Activated naive CD8-positive, alpha-beta T cell treated with anti-CD3 and anti-CD28 coated beads, Interleukin-2, amount 10 ng/mL, durations not matched to agents 7 days and 5 days (primary cell): Measurements from ENCODE around the gene SEMA4F. TPM values are rescaled to one million over a fixed set of nuclear protein-coding genes. Genes with fewer than 3 reads are reported as not detected.

ENCODE experiments used
- ATAC-seq: fragments of 150-1000 bp; cut with Tn5 transposase; one replicate; pipeline ENCODE4 v1.10.0; 2021; ENCODE audit warnings: low read depth, moderate library complexity
- POLR2A ChIA-PET: fragments of 350-600 bp; sonication (Branson Sonifier 250); formaldehyde crosslinking; loops from one replicate; lab custom pipeline; 2021; ENCODE audit warnings: antibody characterized with exemption; lab: Charles Lee
- DNase-seq: peaks from one replicate; pipeline ENCODE4 v3.0.0; 2021
- H3K27ac Mint-ChIP-seq: one replicate; pipeline ENCODE4 v1.8.0; 2022; ENCODE audit warnings: mild to moderate bottlenecking, mixed read lengths
- H3K27me3 Mint-ChIP-seq: one replicate; pipeline ENCODE4 v1.8.0; 2022; ENCODE audit warnings: mild to moderate bottlenecking, moderate library complexity, mixed read lengths
- H3K36me3 Mint-ChIP-seq: one replicate; pipeline ENCODE4 v1.8.0; 2021; ENCODE audit warnings: mild to moderate bottlenecking, mixed read lengths
- H3K4me1 Mint-ChIP-seq: one replicate; pipeline ENCODE4 v1.8.0; 2021; ENCODE audit warnings: mixed read lengths
- H3K4me3 Mint-ChIP-seq: one replicate; pipeline ENCODE4 v1.8.0; 2022; ENCODE audit warnings: mild to moderate bottlenecking, moderate library complexity, mixed read lengths
- H3K9me3 Mint-ChIP-seq: one replicate; pipeline ENCODE4 v1.8.0; 2021; ENCODE audit warnings: mixed read lengths
- total RNA-seq, 2 experiments: library from RNA; stranded (reverse); gene quantifications; one replicate each; pipeline ENCODE4 v1.2.3, GENCODE V29; 2021

Gene SEMA4F
- total RNA-seq, 2 experiments from 2014 or later: 9.6 to 11.1 TPM

DNA sequence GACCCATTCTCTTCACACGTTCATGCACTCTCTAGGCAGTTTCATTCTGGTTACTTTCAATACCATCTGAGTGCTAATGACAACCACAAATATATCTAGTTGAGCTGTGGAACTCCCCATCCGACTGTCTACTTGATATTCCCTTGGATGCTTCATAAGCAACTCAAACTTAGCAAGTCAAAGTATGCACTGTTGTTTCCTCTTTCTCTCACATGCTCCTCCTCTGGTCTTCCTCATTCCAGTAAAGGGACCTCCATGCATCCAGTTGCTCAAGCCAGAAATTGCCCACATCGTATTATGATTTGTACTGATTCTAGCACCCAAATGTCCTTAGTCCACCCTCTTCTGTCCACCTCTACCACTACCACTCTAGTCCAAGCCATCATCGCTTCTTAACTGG is 22.3 kb downstream of the SEMA4F start:
- H3K4me1 Mint-ChIP-seq: no peaks in the 10 kb centered on the region
- H3K27me3 Mint-ChIP-seq: no peaks in the 10 kb centered on the region
- ATAC-seq (no peak), DNase-seq (no peak)
- H3K9me3 Mint-ChIP-seq: no peaks in the 10 kb centered on the region
- H3K4me3 Mint-ChIP-seq: no peak overlapping the region
- no peak overlapping the region for H3K27ac Mint-ChIP-seq
- H3K36me3 Mint-ChIP-seq: peaks cover 7% of the 10 kb centered on the region
- POLR2A ChIA-PET: no interaction called here

DNA sequence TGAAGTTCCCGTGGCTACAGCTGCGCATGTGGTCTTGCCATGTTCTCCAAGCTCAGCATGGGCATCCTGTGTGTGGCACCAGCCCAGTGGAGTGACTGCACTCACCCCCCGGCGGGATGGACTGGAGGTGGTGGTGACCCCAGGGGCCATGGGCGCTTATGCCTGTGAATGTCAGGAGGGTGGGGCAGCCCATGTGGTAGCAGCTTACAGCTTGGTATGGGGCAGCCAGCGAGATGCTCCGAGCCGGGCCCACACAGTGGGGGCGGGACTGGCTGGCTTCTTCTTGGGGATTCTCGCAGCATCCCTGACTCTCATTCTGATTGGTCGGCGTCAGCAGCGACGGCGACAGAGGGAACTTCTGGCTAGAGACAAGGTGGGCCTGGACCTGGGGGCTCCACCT is 25.6 kb downstream of the SEMA4F start:
- Mint-ChIP-seq H3K4me3 (no peak overlapping the region), H3K4me1 (no peaks in the 10 kb centered on the region), H3K9me3 (no peaks in the 10 kb centered on the region), H3K36me3 (peaks cover 7% of the 10 kb centered on the region), H3K27ac (no peak overlapping the region), H3K27me3 (no peaks in the 10 kb centered on the region)
- no peak for ATAC-seq
- POLR2A ChIA-PET: no interaction called here
- no peak for DNase-seq

DNA sequence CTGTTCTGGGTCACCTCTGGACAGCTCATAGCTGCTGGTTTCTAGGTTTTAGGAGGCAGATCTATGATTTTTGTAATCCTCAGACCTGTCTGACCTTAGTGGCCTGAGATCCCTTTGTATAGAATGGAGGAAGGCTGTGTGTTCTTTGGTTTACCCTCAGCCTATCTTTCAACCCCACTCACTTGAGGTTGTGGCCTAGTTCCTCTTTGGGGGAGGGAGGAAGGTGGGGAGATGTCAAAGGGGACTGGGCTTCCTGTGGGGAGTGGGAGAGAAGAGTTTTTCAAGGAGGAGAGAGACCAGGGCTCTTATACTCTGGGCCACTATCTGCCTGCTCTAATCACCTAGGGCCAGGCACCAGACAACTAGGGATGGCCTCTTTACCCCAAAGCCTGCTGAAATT is 28.5 kb downstream of the SEMA4F start:
- Mint-ChIP-seq H3K36me3 (peaks cover 1% of the 10 kb centered on the region), H3K4me3 (no peak overlapping the region), H3K27me3 (no peaks in the 10 kb centered on the region), H3K27ac (no peak overlapping the region), H3K4me1 (no peaks in the 10 kb centered on the region), H3K9me3 (no peaks in the 10 kb centered on the region)
- no peak for DNase-seq
- no peak for ATAC-seq
- POLR2A ChIA-PET: no interaction called here

GRCh38 chr2:74685408-74685807 is 31.4 kb downstream of the SEMA4F start:
- H3K4me1 Mint-ChIP-seq: no peaks in the 10 kb centered on the region
- peaks cover 1% of the 10 kb centered on the region for H3K36me3 Mint-ChIP-seq
- no peaks in the 10 kb centered on the region for H3K9me3 Mint-ChIP-seq
- DNase-seq: no peak
- ATAC-seq: no peak
- POLR2A ChIA-PET: no interaction called here
- H3K27ac Mint-ChIP-seq: no peak overlapping the region
- no peaks in the 10 kb centered on the region for H3K27me3 Mint-ChIP-seq
- H3K4me3 Mint-ChIP-seq: no peak overlapping the region

DNA sequence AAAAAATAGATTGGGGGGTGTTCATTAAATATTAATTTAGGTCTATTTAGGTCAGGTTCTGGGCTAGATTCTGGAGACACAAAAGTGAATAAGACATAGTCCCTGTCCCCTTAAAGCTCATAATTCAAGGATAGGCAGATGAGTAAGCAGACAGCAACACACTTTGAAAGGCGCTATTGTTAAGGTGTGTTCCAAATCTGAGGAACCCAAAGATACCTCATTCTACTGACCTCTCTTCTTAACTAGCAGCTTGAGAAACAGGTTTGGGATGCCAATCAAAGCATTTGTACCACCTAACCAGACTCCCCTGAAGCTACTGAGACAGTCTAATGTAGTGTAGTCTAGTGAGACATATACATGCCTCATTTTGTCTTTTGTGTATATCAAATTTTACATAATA is 34.8 kb downstream of the SEMA4F start:
- no peaks in the 10 kb centered on the region for H3K9me3 Mint-ChIP-seq
- ATAC-seq: no peak
- DNase-seq: no peak
- no peak overlapping the region for H3K27ac Mint-ChIP-seq
- peaks cover 1% of the 10 kb centered on the region for H3K36me3 Mint-ChIP-seq
- no peaks in the 10 kb centered on the region for H3K4me1 Mint-ChIP-seq
- H3K4me3 Mint-ChIP-seq: no peak overlapping the region
- H3K27me3 Mint-ChIP-seq: peaks cover 4% of the 10 kb centered on the region
- POLR2A ChIA-PET: no interaction called here

DNA sequence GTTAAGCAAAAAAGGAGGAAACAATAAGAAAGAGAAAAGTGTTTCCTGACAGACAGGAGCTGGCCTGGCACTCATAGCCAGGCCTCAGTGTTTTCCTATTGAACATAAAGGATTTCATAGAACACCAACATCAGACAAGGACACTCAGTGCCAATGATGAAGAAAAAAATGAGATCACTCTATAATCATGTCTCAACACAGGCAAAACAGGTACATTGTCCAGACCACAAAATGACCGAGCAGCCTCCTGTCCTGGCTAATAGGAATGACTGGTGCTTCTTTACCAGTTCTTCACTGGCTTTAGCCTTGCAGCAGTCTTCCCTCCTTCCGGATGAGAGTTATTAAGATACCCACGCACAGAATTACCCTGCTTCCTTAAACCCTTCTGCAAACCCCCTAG is 35.6 kb downstream of the SEMA4F start:
- ATAC-seq (no peak), DNase-seq (no peak)
- peaks cover 7% of the 10 kb centered on the region for H3K27me3 Mint-ChIP-seq
- H3K4me3 Mint-ChIP-seq: no peak overlapping the region
- H3K27ac Mint-ChIP-seq: no peak overlapping the region
- POLR2A ChIA-PET: no interaction called here
- H3K36me3 Mint-ChIP-seq: peaks cover 1% of the 10 kb centered on the region
- no peaks in the 10 kb centered on the region for H3K4me1 Mint-ChIP-seq
- H3K9me3 Mint-ChIP-seq: no peaks in the 10 kb centered on the region

DNA sequence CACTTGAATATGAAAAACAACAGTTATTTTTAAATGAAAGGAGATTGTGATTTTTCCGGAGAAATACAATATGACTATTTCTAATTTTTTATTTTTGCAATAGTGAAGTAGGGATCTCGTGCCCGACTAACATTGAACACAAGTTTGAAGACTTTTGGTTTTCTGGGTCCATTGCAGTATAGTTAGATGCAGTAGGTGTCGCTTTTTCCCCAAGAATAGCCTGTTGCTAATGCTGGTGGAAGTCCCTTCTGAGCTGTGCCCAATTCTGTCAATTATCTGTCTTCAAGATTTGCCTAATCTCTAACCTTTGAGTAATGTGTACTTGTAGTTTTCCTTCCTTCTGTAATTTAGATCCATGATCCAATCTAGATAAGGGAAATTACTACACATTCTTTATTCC is 36.5 kb downstream of the SEMA4F start:
- DNase-seq: no peak
- H3K36me3 Mint-ChIP-seq: peaks cover 1% of the 10 kb centered on the region
- peaks cover 9% of the 10 kb centered on the region for H3K27me3 Mint-ChIP-seq
- no peak overlapping the region for H3K4me3 Mint-ChIP-seq
- H3K4me1 Mint-ChIP-seq: no peaks in the 10 kb centered on the region
- H3K9me3 Mint-ChIP-seq: no peaks in the 10 kb centered on the region
- ATAC-seq: no peak
- POLR2A ChIA-PET: no interaction called here
- H3K27ac Mint-ChIP-seq: no peak overlapping the region

DNA sequence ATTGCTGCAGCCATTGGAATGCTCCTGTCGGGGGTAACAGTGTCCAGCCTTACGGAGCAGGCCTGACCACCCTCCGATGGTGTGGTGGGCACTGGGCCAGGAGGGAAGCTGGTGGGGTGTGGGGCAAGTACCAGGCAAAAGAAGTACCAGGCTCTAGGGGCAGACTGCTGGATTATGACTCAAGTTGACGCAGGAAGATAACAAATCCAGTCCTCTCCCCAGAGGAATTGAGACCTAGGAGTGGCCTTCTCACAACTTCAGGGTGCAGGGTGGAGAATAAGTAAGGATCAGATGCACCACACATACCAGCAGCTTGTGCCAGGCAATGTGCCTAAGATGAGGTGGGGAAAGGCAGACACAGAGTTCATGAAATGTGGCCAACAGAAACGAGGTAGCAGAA is 37.9 kb downstream of the SEMA4F start:
- Mint-ChIP-seq H3K27ac (no peak overlapping the region), H3K36me3 (no peaks in the 10 kb centered on the region), H3K4me3 (no peak overlapping the region), H3K27me3 (peaks cover 10% of the 10 kb centered on the region), H3K9me3 (no peaks in the 10 kb centered on the region), H3K4me1 (no peaks in the 10 kb centered on the region)
- POLR2A ChIA-PET: no interaction called here
- ATAC-seq (no peak), DNase-seq (no peak)

DNA sequence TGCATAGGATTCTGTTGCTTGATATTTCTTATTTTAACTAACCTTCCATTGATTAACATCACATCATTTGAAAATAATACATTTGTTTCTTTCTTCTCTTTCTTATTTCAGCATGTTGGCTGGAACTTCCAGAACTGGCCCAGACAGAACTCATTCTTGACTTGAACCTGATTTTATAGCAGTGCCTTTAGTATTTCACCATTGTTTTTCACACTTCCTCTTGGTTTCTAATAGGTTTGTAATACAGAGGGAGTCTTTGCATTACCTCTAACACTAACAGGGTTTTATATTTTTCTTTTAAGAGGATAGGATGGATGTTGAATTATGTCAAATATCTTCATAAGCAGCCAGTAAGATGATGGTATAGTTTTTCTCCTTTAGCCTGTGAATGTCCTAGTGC is 39.2 kb downstream of the SEMA4F start:
- H3K27ac Mint-ChIP-seq: no peak overlapping the region
- POLR2A ChIA-PET: no interaction called here
- H3K27me3 Mint-ChIP-seq: peaks cover 13% of the 10 kb centered on the region
- no peak for DNase-seq
- H3K9me3 Mint-ChIP-seq: no peaks in the 10 kb centered on the region
- no peak for ATAC-seq
- H3K36me3 Mint-ChIP-seq: no peaks in the 10 kb centered on the region
- H3K4me1 Mint-ChIP-seq: no peaks in the 10 kb centered on the region
- no peak overlapping the region for H3K4me3 Mint-ChIP-seq

- Mint-ChIP-seq H3K36me3 (no peaks in the 10 kb centered on the region), H3K4me3 (no peak overlapping the region), H3K27ac (no peak overlapping the region), H3K9me3 (no peaks in the 10 kb centered on the region), H3K27me3 (peaks cover 13% of the 10 kb centered on the region), H3K4me1 (no peaks in the 10 kb centered on the region)
- DNase-seq: no peak
- no peak for ATAC-seq
- POLR2A ChIA-PET: no interaction called here
Observed at GRCh38 chr2:74693668-74694067, 39.6 kb downstream of the SEMA4F start.

GRCh38 chr2:74694281-74694680 is 40.2 kb downstream of the SEMA4F start:
- Mint-ChIP-seq H3K4me1 (no peaks in the 10 kb centered on the region), H3K27me3 (peaks cover 13% of the 10 kb centered on the region), H3K36me3 (no peaks in the 10 kb centered on the region), H3K4me3 (no peak overlapping the region), H3K9me3 (no peaks in the 10 kb centered on the region), H3K27ac (no peak overlapping the region)
- no peak for ATAC-seq
- no peak for DNase-seq
- POLR2A ChIA-PET: no interaction called here

DNA sequence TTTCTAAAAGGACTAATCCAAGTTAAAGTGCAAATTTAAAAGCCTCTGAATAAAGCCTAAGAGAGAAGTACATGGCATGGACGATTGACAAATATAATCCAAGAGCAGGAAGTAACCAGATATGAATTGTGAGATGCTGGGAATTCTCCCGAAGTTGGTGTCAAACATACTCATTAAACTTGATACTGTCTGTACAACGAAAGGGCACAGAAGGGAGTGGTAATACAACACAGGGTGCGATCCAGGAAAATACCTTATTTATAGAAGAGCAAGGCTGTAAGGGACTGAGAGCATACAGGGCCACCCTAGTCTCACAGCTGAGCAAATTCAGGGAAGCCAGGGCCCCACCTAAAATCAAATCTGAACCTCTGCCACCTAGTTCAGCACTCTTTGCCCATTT is 41.6 kb downstream of the SEMA4F start:
- ATAC-seq: no peak

DNA sequence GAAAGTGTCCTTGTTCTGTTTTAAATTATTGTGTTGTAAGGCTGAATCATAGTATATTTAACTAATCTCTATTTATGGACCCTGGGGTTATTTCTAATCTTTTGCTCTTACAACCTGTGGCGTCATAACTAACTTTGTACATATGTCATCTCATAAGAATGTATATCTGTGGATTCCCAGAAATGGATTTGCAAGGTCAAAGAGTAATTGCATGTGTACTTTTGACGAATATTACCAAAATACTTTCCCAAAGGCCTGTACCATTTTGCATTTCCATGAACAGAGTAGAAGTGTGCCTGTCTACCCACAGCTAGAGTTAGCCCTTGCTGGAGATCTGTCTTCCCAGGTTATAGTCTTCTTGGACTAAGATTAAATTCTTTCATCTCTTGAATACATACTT is 42.8 kb downstream of the SEMA4F start:
- Mint-ChIP-seq H3K9me3 (no peaks in the 10 kb centered on the region), H3K4me3 (no peak overlapping the region), H3K4me1 (no peaks in the 10 kb centered on the region), H3K27ac (no peak overlapping the region), H3K27me3 (peaks cover 18% of the 10 kb centered on the region), H3K36me3 (no peaks in the 10 kb centered on the region)
- ATAC-seq (no peak), DNase-seq (no peak)
- POLR2A ChIA-PET: no interaction called here

More for the DNA sequence above, 41.6 kb downstream of the SEMA4F start:
- Mint-ChIP-seq H3K36me3 (no peaks in the 10 kb centered on the region), H3K4me3 (no peak overlapping the region), H3K4me1 (no peaks in the 10 kb centered on the region), H3K27ac (no peak overlapping the region), H3K27me3 (peaks cover 18% of the 10 kb centered on the region), H3K9me3 (no peaks in the 10 kb centered on the region)
- POLR2A ChIA-PET: no interaction called here
- no peak for DNase-seq

DNA sequence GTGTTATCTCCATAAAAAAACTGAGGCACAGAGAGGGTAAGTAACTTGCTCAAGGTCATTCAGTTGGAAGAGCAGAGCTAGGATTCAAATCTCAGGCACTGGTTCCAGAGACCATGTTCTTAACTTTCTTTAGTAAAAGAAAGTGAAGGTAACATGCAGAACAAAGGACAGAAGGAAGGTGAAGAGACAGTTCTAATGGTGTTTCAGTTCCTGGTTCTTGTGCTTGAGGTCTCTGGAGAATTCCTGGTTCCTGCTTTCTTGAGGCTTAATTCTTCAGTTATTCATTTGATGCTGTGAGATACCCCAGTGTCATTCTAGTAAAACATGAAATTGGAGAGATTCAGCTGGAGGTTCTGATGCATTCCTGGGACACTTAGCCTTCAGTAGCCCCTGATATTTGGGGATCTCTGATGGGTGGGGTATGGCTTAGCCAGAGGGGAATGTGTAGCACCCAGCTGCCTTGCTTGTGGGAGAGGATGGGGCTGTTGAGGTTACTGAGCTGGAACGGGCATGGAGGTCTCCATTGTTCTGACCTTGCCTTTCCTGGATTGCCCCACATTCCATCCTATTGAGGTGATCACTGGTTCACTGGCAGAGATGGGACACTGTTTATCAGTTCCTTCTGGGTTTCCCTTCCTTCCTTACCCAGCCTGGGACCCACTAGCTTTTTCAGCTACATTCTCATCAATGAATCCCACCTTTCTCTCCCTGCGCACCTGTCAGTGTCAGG is 46.8 kb downstream of the SEMA4F start:
- DNase-seq (no peak), ATAC-seq (no peak)
- H3K27ac Mint-ChIP-seq: no peak overlapping the region
- H3K4me1 Mint-ChIP-seq: no peaks in the 10 kb centered on the region
- no peak overlapping the region for H3K4me3 Mint-ChIP-seq
- POLR2A ChIA-PET: no interaction called here
- peaks cover 13% of the 10 kb centered on the region for H3K27me3 Mint-ChIP-seq
- H3K36me3 Mint-ChIP-seq: no peaks in the 10 kb centered on the region
- H3K9me3 Mint-ChIP-seq: no peaks in the 10 kb centered on the region
